Islet precursor cell (in vitro differentiated cells): ENCODE measurements around the gene SERPINB1.
"Not testable (repeated sequence)": the region's sequence is repeated elsewhere in the genome, so short reads cannot be mapped to it uniquely, and the experiment has no call there.

ENCODE experiments used
- DNase-seq: peaks from one replicate; pipeline ENCODE4 v3.0.0-alpha.2; 2018

The SERPINB1 gene

GRCh38 chr6:2810092-2810671 lies 31.5 kb downstream of the SERPINB1 start:
- DNase-seq: no peak

GRCh38 chr6:2809015-2809414 lies 32.6 kb downstream of the SERPINB1 start:
- no peak for DNase-seq

DNA sequence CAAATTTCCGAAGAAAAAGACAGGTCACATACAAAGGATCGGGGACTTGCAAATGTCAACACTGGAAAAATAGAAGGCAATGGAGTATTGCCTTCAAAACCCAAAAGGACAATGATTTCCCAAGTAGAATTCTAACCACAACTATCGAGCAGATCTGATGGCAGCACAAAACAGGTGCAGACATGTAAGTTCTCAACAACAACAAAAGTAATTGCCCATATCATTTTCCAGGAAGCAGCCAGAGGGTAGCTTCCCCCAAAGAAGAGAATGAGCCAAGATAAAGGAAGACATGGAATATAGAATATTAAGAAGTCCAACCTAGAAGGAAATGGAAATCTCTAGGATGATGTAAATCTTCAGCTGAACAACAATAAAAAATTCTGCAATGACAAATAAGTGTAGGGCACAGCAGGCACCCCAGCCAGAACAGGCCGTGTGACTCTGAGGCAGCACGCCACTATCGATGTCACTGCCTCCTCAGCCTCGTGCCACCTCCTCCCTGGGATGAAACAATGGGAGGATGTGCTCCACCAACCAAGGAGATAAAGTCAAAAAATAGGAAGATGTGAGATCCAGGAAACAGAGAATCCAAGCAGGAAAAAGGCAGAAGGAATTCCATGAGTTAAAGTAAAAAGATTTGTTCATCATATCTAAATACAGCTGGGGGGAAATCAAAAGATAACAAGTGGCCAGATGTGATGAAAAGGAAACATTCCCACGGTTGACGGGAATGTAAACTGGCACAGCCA lies 34.1 kb downstream of the SERPINB1 start:
- no peak for DNase-seq

DNA sequence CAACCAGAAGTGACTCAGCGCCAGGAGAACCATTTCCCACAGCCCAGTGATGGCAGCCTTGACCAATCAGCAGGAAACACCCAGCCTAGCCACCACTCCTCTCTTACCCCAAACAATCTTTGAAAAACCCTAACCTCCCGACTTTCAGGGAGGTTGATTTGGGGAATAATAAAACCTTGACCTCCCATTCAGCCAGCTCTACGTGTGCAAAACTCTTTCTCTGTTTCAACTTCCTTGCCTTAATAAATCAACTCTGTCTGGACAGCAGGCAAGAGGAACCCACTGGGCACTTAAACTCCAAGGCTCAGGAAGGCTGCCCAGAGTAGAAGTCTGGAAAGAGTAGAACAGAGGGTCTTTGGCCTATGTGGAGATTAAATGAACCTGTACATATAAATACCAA lies 35.0 kb downstream of the SERPINB1 start:
- DNase-seq: no peak

DNA sequence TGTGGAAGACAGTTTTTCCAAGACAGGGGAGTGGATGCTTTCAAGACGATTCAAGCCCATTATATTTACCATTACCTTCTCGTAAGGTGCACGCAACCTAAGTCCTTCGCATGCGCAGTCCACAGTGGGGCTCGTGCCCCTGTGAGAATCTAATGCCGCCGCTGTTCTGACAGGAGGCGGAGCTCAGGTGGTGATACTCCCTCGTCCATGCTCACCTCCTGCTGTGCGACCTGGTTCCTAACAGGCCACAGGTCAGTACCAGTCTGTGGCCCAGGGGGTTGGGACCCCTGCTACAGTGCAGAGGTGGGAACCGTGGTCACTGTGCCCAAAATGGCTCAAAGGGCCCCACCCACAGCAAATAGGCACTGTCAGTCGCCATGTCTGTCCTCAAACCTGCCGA lies 36.6 kb downstream of the SERPINB1 start:
- no peak for DNase-seq

DNA sequence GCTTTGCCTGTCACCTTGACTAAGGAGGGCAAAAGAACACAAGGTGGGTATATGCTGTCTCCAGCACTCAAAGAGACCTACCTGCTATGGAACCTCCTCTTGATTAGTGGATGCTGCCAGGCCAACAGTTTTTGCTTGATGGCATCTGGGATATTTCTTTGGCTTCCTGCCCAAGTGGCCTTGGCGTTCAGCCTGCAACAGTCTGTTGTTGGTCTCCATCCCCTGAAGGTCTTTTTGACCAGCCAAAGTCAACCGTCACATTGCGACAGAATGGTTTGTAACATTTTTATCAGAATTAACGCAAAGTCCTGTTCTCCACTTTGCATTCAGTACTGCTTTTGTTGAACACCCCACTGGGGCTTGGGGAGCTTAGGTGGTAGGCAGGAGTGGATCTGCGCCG lies 37.1 kb downstream of the SERPINB1 start:
- no peak for DNase-seq

- DNase-seq: no peak
Observed at GRCh38 chr6:2803731-2804429, 37.8 kb downstream of the SERPINB1 start.

DNA sequence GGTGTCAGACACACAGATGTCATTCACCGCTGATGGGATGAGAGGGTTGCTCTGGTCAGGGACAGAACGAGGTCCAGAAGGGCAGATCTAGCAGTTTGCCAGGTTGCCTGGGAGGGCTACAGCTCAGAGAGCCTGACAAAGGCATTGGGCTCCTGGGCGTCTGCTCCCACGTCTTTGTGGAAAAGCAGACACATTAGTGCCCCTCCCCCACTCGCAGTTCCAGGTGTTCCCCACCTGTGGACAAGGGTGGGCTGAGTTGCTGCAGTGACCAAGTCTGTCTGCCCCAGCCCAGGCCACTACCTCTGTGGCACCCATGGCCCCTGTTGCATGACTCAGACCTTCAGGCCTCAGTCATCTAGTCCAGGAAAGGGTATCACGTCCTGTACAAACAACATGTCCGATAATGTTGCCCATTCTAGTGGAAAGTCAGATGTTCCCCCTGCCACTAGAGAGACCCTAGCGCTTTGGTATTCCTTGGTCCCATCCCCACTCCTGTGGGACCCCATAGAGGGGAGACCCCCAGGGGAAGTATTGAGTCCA lies 39.1 kb downstream of the SERPINB1 start:
- DNase-seq: no peak

DNA sequence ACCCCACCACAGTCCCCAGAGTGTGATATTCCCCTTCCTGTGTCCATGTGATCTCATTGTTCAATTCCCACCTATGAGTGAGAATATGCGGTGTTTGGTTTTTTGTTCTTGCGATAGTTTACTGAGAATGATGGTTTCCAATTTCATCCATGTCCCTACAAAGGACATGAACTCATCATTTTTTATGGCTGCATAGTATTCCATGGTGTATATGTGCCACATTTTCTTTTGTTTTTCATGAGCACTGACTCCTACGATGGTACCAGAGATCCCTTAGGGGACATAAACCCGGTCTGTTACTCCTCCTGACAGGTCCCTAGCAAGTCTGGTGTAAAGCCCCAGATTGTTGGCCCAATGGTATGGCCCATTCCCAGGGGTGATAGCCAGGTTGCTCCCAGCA lies 40.0 kb downstream of the SERPINB1 start:
- DNase-seq: not testable (repeated sequence)

DNA sequence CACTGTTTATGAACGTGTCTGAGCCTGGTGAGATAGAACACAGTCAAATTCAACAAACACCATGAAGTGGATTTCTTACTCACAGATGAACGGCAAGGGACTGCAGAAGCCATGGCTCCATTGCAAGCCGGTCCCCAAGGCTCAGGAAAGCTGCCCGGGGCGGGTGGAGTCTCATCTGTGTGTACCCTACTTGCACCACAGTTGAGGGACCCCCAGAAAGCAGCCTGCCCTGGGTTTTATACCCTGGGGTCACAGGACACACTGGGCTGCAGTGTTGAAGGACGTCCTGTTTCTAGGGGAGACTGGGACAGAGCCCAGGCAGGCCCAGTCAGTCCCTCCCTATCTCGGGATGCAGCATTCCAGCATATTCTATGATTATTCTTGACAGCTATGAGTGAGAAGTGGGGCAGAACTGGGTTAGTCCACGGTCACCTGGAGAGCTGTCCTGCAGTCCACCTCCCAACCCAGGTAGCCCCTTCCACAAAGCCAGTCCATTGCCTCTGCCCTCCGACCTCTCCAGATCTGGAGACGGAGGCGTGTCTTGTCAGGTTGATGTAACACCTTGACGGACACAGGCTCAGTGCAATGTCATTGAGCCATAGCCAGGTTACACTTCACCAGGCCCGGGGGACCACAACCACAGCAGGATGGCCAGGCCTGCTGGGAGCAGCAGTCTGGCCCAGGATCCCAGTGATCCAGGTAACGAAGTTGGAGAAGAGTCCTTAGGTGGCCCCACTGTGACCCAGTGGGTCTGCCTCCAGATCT lies 40.9 kb downstream of the SERPINB1 start:
- DNase-seq: no peak

- DNase-seq: no peak
Observed at GRCh38 chr6:2799936-2800527, 41.6 kb downstream of the SERPINB1 start.

GRCh38 chr6:2798586-2799134 lies 43.0 kb downstream of the SERPINB1 start:
- no peak for DNase-seq

- no peak for DNase-seq
Observed at GRCh38 chr6:2797564-2798031, 44.1 kb downstream of the SERPINB1 start.

DNA sequence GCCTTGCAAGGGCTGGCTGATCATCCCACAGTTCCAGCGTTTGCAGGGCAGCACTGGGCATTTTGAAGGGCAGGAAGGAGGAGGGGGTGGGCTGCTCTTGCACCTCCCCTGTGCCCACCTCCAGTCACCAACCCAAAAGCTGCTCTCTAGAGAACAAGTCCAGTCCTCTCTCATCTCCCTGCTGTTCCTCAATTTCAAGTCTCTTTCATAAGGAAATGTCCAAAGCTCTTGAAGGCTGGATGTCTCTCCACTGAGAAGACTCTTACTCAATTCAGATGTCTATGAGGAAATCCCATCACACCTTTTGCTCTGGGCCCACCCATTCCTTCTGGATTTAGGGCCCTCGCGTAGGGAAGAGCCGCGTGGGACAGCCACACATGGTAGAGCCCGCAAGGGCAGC lies 44.8 kb downstream of the SERPINB1 start:
- no peak for DNase-seq

DNA sequence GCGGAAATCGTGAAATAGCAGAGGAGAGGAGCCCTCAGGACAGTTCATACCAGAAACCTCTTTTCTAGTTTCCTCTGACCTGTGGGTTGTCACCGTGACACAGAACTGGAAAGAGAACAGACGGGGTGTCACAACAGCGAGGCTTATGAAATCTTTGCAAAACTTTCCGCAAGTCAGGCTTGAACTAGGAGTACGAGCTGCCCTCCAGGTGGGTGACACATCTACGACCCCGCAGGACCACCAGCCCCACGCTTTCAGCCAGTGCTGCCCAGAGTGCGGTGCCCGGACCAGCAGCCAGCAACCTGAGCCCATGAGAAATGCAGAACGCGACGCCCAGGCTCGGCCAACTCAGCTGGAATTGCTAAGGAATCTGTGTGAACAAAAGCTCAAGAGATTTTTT lies 45.7 kb downstream of the SERPINB1 start:
- DNase-seq: no peak

DNA sequence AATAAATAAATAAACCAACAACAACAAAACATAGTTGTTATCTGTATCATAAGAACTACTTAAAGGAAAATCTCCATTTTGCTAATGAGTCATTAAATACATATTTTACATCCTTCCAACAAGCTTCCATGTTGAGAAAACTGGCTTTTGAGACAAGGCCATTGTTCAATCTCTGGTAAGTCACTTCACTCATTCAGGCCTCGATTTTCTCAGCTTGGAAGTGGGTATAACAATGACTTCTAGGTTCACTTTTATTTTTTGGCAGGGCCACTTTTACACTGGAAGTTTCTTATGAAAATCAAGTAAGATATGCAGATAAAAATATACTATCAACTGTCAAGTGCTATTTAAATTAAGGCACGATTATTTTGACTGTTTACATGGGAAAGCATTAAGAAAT lies 46.5 kb downstream of the SERPINB1 start:
- DNase-seq: no peak

GRCh38 chr6:2794171-2794730 lies 47.4 kb downstream of the SERPINB1 start:
- DNase-seq: no peak

DNA sequence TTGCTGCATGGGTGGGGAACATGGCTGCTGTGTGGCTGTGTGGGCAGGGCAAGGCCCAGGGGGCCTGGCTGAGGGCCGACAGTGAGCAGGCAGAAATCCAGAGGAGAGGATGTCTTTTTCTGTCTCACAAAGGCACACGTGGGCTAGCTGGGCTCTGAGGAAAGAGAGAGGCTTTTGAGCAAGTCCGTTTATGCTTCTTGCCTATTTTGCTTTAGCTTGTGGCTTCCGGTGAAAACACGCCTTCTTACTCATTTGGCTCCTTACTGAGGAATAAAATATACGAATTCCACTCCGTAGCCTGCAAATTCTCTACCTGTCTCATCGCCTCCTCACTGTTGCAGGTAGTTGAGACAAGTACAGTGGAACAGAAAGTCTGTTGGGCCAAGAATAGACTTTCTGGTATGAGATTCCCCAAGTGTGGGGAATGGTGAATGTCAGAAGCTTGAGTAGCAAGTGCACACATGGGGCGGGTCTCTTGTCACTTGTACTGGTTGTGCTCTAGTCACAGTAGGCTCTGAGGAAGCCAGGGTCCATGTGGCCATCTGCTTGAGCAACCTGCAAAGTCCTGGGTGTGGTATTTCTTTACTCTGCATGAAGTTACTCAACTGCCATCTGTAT lies 48.0 kb downstream of the SERPINB1 start:
- DNase-seq: no peak

DNA sequence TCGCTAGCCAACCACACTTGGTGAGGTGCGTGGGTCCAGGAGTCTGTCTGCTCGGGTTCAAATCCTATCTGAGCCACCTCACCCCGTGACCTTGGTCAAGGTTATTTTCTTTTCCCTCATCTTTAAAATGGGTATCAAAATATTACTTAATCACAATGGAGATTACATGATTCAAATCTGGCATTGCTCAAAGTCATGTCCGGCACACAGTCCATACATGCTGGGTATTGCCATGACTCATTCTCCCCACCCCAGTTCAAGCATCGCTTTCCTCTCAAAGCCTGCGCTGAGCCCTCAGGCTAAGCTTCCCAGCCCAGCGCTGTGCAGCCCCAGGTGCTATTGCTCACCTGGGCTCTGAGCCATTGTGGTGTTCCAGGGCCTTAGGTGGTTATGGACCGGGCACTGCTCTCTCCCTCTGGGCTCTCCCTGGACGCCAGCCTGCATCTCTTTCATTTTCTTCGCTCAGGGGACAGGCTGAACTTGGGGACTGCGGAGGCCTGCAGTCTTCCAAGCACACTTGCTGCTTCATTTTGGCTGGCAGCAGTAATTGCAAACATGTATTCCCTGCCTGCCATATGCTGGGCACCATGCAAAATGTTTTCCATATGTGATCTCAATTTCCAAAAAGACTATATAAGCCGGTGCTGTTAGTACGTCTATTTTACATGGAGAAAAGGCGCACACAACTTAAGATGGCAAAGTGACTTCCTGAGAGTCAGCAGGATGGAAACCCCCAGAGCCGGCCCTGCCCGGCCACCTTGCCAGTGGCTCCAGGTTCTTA lies 49.1 kb downstream of the SERPINB1 start:
- no peak for DNase-seq

- DNase-seq: no peak
Observed at GRCh38 chr6:2791450-2791974, 50.2 kb downstream of the SERPINB1 start.
